Ectodermal cell (in vitro differentiated cells): ENCODE data around the gene HRH2.

Experiments
- H3K27ac ChIP-seq: 2 replicates; pipeline ENCODE4 v1.7.0; 2013; ENCODE audit warnings: mild to moderate bottlenecking, low read depth, low read length; ENCODE audit not compliant: insufficient read depth, poor library complexity, severe bottlenecking
- H3K27me3 ChIP-seq: 2 replicates; pipeline ENCODE4 v1.7.0; 2013; ENCODE audit warnings: mild to moderate bottlenecking, low read length; ENCODE audit not compliant: insufficient read depth, control insufficient read depth, poor library complexity, severe bottlenecking
- H3K36me3 ChIP-seq: one replicate; pipeline ENCODE4 v1.7.0; 2013; ENCODE audit warnings: low read length; ENCODE audit not compliant: control insufficient read depth, insufficient read depth
- H3K4me1 ChIP-seq: one replicate; pipeline ENCODE4 v1.7.0; 2013; ENCODE audit warnings: low read length; ENCODE audit not compliant: control insufficient read depth, insufficient read depth
- H3K4me3 ChIP-seq: 2 replicates; pipeline ENCODE4 v1.7.0; 2013; ENCODE audit warnings: low read depth, low read length, control low read depth; ENCODE audit not compliant: insufficient read depth
- H3K9me3 ChIP-seq: 2 replicates; pipeline ENCODE4 v1.7.0; 2013; ENCODE audit warnings: mild to moderate bottlenecking, low read length, moderate library complexity; ENCODE audit not compliant: control insufficient read depth
- WGBS, 2 experiments: methylation state at CpG; one replicate each; pipeline ENCODE4 v1.1.7; 2013; ENCODE audit warnings: missing lambda C conversion rate in 2 of 2; 5-methylcytosine and 5-hydroxymethylcytosine counted together

Gene HRH2

DNA sequence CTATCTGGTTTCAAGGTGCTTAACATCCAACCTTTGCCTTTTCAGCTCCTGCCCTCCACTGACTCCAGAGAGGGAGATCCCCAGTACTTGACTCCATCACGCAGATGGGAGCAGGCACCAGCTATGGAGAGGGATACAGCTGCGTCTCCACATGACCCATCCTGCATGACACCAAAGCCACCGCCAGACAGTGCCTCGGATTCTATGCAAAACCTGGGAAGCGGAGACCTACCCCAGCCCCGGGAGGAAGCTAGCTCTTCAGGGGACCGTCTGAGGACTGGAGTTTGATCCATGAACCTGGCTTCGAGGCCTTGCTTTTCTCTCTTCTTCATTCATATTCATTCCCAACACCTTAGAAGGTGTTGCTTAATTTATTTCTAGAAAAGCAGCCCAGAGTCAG is 24.8 kb downstream of the HRH2 start:
- no peaks in the 10 kb centered on the region for H3K36me3 ChIP-seq
- no peak overlapping the region for H3K4me3 ChIP-seq
- no peaks in the 10 kb centered on the region for H3K27me3 ChIP-seq
- H3K4me1 ChIP-seq = peaks cover 6% of the 10 kb centered on the region
- H3K27ac ChIP-seq = no peak overlapping the region
- WGBS, 2 experiments = 89 to 91% methylated on average over 8 of the region's 8 CpGs
- H3K9me3 ChIP-seq = no peaks in the 10 kb centered on the region

DNA sequence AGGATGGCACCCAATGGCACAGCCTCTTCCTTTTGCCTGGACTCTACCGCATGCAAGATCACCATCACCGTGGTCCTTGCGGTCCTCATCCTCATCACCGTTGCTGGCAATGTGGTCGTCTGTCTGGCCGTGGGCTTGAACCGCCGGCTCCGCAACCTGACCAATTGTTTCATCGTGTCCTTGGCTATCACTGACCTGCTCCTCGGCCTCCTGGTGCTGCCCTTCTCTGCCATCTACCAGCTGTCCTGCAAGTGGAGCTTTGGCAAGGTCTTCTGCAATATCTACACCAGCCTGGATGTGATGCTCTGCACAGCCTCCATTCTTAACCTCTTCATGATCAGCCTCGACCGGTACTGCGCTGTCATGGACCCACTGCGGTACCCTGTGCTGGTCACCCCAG is 25.4 kb downstream of the HRH2 start:
- Histone ChIP-seq H3K27ac (no peak overlapping the region), H3K9me3 (no peaks in the 10 kb centered on the region), H3K36me3 (no peaks in the 10 kb centered on the region), H3K4me1 (peaks cover 8% of the 10 kb centered on the region), H3K27me3 (no peaks in the 10 kb centered on the region), H3K4me3 (no peak overlapping the region)
- WGBS, 2 experiments = 95% methylated on average over 15 of the region's 15 CpGs

DNA sequence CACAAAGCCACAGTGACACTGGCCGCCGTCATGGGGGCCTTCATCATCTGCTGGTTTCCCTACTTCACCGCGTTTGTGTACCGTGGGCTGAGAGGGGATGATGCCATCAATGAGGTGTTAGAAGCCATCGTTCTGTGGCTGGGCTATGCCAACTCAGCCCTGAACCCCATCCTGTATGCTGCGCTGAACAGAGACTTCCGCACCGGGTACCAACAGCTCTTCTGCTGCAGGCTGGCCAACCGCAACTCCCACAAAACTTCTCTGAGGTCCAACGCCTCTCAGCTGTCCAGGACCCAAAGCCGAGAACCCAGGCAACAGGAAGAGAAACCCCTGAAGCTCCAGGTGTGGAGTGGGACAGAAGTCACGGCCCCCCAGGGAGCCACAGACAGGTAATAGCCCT is 26.1 kb downstream of the HRH2 start:
- 95% methylated on average over 13 of the region's 13 CpGs for WGBS, 2 experiments
- Histone ChIP-seq H3K4me3 (no peak overlapping the region), H3K27ac (no peak overlapping the region), H3K27me3 (no peaks in the 10 kb centered on the region), H3K9me3 (no peaks in the 10 kb centered on the region), H3K4me1 (peaks cover 11% of the 10 kb centered on the region), H3K36me3 (no peaks in the 10 kb centered on the region)

DNA sequence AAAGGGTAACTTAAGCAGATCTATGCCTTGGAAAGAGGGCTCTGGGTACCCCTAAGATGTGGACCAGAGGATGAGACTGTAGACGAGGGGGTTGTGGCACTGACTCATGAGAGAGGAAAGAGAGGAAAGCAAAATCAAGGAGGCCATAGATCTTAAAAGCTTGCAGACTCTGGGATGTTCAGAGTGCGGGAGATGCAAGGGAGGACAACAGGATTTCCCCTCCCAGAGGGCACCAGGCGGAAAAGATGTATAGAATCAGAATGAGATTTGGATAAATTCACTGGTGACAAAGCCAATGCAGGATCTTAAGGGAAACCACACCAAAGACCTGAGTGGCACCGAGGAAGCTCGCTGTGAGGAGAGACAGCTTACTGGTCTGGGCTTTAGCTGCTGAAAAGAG is 27.1 kb downstream of the HRH2 start:
- 92 to 94% methylated on average over 5 of the region's 5 CpGs for WGBS, 2 experiments
- H3K4me1 ChIP-seq = peaks cover 12% of the 10 kb centered on the region
- no peak overlapping the region for H3K27ac ChIP-seq
- H3K4me3 ChIP-seq = no peak overlapping the region
- H3K9me3 ChIP-seq = no peaks in the 10 kb centered on the region
- no peaks in the 10 kb centered on the region for H3K36me3 ChIP-seq
- H3K27me3 ChIP-seq = no peaks in the 10 kb centered on the region

DNA sequence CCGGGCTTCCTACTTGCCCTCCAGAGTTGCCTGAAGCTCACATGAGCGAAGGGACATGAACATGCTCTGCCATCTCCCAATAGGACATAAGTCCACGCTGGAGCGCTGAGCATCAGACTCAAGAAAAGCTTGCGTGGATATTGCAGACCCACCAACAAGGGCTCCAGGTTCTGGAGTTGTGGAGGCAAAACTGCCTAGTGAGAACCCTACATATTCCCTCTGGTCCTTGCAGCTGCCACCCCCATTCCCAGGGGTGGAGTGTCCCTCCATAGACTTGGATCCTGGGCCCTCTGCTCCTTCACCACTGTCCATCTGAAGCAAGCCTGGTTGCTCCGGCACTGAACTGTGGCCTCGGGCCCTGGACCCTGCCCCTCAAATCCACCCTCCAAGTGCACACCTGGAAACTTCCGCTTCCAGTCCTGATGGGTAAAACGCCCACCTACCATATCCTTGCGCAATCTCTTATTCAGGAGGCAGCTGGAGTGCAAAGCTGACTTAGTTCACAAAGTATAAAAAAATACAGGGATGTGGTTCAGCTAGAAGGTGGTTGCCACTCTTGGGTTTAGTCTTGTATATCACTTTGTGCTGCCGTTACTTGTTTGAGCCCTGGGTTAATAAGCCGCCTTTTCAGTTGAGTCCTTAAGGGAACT is 28.0 kb downstream of the HRH2 start:
- H3K4me1 ChIP-seq = peaks cover 8% of the 10 kb centered on the region
- no peaks in the 10 kb centered on the region for H3K9me3 ChIP-seq
- no peak overlapping the region for H3K4me3 ChIP-seq
- no peak overlapping the region for H3K27ac ChIP-seq
- H3K36me3 ChIP-seq = no peaks in the 10 kb centered on the region
- WGBS, 2 experiments = 96% methylated on average over 12 of the region's 12 CpGs
- H3K27me3 ChIP-seq = no peaks in the 10 kb centered on the region

DNA sequence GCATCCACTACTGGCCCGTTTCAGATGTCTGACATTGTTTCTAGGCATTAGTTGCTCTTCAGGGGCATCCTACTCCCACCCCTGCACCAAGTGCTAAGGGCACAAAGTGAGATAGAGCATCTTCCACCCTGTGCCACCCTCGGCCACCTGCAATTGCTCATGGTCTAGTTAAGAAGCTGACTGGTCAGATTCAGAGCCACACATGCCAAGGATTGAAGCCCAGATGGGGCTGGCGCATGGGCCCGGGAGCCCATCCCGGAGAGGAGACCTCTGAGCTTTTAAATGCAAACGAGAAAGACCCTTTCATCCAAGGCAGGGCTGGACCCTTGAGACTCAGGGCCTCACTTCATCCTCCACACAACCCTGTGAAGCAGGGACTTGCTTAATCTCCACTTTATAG is 28.5 kb downstream of the HRH2 start:
- Histone ChIP-seq H3K9me3 (no peaks in the 10 kb centered on the region), H3K4me1 (peaks cover 10% of the 10 kb centered on the region)
- 84 to 89% methylated on average over 6 of the region's 6 CpGs for WGBS, 2 experiments

DNA sequence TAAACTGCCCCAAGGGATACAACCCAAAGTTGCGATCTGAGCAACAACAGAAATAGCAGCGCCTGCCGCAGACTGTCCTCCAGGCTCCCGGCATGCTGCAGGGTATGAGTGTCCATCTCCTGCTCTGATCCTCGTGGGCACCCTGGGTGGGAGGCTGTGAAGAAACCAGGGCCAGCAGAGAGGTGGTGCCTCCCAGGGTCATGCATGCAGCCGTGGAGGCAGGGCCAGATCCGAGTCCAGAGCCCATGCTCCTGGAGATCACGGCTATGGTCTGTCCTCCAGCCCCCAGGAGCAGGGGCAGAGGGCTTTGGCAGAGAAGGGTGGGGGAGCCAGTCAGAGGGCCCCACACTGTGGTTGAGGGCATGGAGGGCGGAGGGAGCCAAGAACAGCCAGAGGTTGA is 29.0 kb downstream of the HRH2 start:
- no peaks in the 10 kb centered on the region for H3K27me3 ChIP-seq
- H3K4me1 ChIP-seq = peaks cover 10% of the 10 kb centered on the region
- H3K9me3 ChIP-seq = no peaks in the 10 kb centered on the region
- no peaks in the 10 kb centered on the region for H3K36me3 ChIP-seq
- WGBS, 2 experiments = 92 to 93% methylated on average over 9 of the region's 9 CpGs
- no peak overlapping the region for H3K4me3 ChIP-seq
- H3K27ac ChIP-seq = no peak overlapping the region

More for the DNA sequence above, 28.5 kb downstream of the HRH2 start:
- H3K4me3 ChIP-seq = no peak overlapping the region
- no peak overlapping the region for H3K27ac ChIP-seq
- H3K27me3 ChIP-seq = no peaks in the 10 kb centered on the region
- H3K36me3 ChIP-seq = no peaks in the 10 kb centered on the region

DNA sequence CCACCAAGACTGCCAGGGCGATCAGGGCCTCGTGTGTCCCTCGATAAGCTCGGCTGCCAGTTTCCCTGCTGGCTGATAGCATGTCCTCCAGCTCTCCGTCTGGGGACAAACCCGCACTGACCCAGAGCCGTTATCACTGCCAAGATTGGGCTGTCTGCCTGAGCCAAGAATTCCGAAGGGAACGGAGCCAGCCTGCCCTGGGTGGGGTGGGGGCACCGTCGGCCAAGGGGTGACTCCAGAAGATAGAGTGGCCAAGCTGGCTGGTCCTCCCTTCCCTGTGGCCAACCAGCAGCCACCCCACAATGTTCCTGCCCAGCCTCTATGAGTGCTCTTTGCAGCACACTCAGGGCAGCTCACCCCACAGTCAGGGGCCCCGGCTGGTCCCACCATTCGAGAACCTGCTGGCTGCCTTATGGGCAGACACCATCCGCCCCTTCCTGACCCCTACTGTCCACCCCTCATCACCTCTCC is 29.4 kb downstream of the HRH2 start:
- no peaks in the 10 kb centered on the region for H3K27me3 ChIP-seq

DNA sequence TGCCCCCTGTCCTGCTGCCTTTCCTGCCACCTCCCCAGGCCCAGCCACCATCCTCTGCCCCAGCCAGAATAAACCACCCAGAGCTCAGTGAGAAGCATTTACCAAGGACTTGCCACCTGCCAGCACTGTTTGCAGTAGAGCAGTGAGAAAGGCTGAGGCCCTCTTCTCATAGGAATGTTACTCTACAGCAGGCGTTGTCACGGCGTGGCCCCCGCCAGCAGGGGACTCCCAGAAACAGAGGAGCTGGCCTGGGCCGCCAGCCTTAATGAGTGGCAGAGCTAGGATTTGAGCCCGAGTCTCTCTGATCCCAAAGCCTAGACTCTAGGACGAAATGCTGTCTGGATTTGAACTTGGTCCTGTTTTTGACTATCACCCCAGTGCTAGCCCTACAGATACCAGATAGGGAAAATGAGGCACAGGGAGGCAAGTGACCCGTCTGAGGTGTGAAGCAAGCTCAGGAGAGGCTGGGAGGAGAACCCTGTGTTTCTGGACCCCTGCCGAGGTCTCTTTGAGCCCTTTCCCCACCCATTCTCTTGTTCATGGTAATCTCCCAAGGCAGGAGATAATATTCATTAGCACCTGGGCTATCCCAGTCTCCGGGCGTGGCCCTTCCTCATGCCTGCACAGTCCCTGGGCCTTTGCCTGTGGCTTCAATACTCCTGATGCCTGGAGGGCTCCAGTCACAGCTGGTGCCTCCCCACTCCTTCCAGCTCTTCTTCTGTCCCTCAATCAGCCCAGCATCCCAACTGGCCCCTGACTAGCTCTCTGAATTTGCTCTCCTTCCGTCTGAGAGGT is 30.7 kb downstream of the HRH2 start:
- no peaks in the 10 kb centered on the region for H3K27me3 ChIP-seq
- 75 to 81% methylated on average over 12 of the region's 12 CpGs for WGBS, 2 experiments

More for the DNA sequence above, 29.4 kb downstream of the HRH2 start:
- Histone ChIP-seq H3K27ac (no peak overlapping the region), H3K36me3 (no peaks in the 10 kb centered on the region), H3K4me3 (no peak overlapping the region), H3K4me1 (peaks cover 10% of the 10 kb centered on the region), H3K9me3 (no peaks in the 10 kb centered on the region)
- WGBS, 2 experiments = 93 to 94% methylated on average over 14 of the region's 14 CpGs

DNA sequence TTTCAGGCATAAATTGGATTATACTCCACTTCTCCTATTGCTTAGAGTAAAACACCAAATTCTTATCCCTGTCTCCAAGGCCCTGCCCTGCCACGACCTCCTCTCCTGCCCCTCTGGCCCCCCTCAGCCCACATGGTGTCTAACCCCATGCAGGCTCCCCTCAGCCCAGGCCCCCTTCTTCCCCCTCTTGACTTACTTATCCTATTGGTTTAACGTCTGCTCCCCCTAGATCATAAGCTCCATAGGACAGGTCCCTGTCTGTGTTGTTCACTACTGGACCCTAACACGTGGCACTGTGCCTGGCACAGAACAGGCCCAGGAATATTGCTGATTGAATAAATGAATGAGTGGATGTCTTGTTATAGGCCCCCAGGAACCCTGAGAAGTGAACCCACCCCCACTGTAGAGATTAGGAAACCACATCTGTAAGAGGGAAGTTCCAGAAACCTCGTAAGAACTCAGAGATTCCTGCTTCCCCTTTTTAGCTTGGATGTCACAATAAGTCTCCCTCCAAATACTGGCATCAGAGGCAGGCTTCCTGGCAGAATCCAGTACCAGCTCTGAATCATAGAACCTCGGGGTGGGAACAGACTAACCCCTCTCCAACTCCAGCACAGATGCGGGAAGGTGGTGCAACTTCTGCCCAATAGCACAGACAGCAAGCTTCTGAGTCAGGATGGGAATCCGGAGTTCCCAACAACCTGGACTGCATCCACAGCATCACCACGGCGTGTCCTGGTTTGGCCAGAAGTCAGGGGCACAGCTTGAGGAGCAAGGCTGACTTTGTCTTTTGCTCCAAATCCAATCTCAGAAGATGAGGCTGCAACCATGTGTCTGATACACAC is 31.5 kb downstream of the HRH2 start:
- Histone ChIP-seq H3K4me3 (no peak overlapping the region), H3K27me3 (no peaks in the 10 kb centered on the region), H3K36me3 (no peaks in the 10 kb centered on the region), H3K4me1 (peaks cover 10% of the 10 kb centered on the region), H3K27ac (no peak overlapping the region), H3K9me3 (no peaks in the 10 kb centered on the region)
- 93 to 94% methylated on average over 9 of the region's 9 CpGs for WGBS, 2 experiments

More for the DNA sequence above, 30.7 kb downstream of the HRH2 start:
- no peak overlapping the region for H3K4me3 ChIP-seq
- peaks cover 10% of the 10 kb centered on the region for H3K4me1 ChIP-seq
- no peaks in the 10 kb centered on the region for H3K36me3 ChIP-seq
- no peak overlapping the region for H3K27ac ChIP-seq
- H3K9me3 ChIP-seq = no peaks in the 10 kb centered on the region
